Forelimb muscle (tissue), 1 donor: ENCODE data around the gene CFAP161. TPM values are rescaled to one million over a fixed set of nuclear protein-coding genes. Genes with fewer than 3 reads are reported as not detected.

ENCODE experiments used
- DNase-seq: peaks from one replicate; pipeline ENCODE4 v3.0.0-alpha.2; 2013; ENCODE audit warnings: low read depth
- polyA plus RNA-seq: library from polyadenylated mRNA; unstranded; fragments of 120-200 nt; gene quantifications from one replicate; pipeline ENCODE4 v1.2.1, GENCODE V29; 2013; ENCODE audit not compliant: insufficient read length

Gene CFAP161
- polyA plus RNA-seq, 1 donor = 0.37 TPM

DNA sequence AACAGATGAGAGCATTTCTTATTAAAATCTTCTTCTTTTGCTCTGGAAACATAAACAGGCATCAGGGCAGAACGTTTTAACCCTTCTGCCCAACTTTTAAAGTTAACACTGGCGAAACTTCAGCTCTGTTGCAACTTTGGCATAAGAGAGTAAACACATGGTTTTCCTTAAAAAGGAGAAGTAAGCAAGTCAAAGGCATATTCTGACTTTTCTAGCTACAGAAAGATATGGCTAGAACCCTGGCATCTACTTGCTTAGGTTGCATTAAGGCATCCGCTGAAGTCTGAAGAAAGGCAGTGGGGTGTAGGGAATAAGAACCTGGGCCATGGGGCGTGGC is 49.3 kb downstream of the CFAP161 start:
- DNase-seq = no peak

DNA sequence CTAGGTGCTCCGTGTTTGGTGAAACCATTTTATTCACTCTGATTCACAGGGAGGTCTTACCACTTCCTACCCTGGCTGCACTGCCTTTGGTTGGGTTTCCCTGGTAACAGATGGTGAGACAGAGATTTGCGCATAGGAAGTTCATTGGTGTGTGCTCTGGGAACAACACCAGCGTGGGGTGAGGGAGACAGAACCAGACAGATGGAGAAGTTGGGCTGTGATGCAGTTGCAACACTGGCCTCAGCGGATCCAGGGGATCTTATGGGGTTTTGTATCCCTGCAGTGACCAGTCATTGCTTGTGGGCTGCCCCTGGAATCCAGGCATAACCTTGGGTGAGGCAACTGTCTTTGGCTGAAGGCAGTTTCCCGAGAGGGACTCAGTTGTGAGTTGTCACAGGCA is 50.1 kb downstream of the CFAP161 start:
- DNase-seq = no peak

DNA sequence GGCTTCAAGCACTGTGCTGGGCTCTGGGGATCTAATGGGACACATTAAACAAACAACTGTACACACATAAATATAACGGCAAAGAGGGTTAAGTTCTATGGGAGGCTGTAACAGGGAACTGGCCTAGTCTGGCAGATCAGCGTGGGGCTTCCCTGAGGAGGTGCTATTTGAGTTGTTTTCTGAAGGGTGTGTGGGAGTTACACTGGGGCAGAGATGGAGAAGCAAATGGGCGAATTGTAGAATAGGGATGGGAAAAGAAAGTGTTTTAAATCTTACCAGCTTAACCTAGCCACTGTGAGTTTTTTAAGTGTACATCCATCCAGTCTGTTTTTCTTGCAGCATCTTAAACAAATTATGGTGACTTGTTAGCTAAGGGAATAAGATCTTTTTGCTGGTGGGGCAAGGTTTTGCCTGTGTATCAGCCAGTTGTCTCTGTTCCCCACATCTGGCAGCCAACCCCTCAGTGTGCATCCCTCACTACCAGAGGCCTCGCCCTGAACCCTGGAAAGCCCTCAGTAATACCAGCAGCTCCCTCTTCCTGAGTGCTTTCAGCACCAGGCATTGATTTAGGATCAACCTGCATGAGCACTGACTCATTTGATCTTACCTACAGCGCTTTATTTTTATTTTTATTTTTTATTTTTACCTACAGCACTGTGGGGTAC is 51.7 kb downstream of the CFAP161 start:
- DNase-seq = no peak

DNA sequence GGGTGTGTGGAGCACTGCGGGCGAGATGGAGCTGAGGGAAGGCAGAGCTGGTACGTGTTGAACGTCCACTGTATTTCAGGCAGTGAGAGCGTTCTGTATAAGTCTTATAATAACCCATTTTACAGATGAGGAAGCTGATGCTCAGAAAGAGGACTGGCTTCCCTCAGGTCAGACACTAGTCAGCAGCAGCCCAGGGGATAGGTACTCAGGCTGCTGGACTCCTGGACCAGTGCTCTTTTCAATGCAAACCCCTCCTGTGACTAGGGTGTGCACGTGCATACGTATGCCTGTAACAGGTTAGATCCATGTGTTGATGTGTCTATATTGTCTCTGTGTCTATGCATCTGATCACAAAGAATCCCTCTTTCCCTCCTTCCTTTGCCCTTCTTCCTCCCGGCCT is 54.3 kb downstream of the CFAP161 start:
- no peak for DNase-seq

DNA sequence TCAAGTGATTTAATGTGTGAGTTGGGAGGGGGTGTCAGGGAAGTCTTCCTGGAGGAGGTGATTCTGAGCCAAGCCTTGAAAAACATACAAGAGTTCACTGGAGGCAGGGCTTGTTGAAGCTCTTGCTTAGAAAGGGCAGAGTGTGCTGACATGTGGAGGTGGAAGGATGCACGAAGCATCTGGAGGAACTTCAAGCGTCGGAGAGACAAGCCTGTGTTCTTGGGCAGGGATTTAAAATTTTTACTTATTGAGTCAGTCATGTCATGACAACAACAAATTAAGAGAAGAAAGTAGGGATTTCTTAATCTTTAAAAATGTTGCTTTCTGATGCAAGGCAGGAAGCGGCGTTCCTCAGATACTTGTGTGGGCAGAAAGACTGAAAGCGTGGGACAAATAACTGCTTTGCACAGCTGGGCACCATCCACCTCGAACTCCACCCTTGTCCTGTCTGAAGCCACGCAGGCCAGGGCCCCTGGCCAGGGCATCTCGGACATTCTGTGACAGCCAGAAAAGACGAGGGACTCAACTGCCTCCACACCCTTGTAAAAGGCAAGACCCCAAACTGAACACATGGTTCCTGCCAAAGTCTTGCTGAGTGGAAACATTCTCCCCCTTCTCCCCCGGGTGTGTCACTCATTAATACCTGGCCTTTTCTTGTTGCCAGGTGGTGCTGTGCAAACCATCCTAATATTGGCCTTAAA is 55.7 kb downstream of the CFAP161 start:
- no peak for DNase-seq

DNA sequence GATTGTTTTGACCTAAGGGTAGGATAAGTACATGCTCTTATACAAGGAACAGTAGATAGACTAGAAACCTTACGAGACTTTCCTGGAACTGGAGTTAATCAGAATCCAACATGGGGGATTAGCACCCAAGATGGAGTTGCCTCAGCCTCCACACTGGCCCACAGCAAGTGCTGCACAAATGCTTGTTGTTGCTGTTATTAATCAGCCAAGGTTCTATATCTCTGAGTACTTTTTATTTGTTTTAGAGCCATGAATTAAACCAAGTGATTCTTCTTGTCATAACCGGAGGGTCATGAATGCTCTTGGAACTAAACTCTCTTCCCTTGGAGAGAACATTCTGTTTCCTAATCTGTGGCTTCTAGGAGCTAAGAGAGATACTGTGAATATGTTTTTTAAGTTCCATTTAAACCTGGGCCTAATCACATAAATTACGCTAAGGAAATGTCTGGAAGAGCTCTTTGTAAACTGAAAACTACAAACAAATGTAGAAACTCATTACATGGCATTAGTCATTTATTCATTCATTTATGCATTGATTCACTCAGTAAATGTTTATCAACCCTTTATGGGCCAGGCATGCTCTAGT is 56.9 kb downstream of the CFAP161 start:
- DNase-seq = no peak

DNA sequence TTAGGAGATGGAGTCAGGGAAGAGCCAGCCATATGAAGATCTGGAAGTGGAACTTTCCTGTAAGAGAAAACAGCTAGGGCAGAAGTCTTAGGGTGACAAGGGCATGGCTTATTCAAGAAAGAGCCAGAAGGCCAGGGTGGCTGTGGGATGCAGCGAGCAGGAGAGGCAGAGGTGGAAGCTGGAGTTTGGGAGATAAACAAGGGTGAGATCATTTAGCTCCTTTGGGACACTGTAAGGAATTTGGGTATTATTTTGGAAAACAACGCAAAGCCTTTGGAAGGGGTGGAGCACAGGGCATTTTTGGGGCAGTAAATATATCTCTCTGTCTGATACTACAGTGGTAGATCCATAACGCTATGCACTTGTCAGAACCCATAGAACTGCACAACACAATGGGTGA is 57.6 kb downstream of the CFAP161 start:
- DNase-seq = no peak

DNA sequence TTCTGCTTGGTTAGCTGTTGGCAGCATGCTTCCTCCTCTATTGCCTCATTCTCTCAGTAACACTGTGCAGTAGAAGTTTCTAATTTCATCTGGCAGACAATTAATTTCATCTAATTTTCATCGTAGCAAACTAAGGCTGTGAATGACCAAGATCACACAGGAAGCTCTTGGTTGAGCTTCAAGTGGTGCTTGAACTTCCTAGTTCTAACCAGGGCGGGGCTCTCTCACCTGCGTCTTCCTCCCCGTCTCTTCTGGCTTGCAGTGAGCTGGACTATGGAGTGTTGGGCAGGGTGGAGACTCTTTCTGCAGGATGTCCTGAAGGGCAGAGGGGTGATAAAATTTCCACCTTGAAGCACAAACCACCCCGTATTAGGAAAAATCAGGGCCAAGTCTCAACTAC is 60.7 kb downstream of the CFAP161 start:
- no peak for DNase-seq

DNA sequence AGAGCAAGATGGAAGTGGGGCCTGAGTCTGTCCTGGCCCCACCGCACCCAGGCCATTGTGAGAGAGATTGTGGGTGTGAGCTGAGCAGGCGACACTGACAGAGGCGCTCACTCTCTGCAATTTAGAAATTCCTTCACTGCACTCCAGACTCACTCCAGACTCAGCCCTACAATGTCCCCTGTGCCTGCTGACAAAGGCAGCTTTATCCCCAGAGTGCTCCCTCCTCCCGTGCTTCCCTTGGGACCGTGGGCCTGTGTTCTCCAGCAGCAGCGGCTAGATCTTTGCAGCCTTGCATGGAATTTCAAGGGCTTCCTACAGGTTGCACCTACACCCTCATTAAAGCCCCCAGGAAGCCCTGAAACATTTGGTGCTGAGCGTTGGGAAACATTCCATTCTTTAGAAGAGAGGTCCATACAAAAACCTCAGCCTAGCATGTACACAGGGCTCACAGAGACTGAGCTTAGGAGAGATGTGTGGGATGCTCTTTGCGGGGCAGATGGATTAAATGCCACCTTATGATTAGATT is 61.3 kb downstream of the CFAP161 start:
- DNase-seq = no peak

DNA sequence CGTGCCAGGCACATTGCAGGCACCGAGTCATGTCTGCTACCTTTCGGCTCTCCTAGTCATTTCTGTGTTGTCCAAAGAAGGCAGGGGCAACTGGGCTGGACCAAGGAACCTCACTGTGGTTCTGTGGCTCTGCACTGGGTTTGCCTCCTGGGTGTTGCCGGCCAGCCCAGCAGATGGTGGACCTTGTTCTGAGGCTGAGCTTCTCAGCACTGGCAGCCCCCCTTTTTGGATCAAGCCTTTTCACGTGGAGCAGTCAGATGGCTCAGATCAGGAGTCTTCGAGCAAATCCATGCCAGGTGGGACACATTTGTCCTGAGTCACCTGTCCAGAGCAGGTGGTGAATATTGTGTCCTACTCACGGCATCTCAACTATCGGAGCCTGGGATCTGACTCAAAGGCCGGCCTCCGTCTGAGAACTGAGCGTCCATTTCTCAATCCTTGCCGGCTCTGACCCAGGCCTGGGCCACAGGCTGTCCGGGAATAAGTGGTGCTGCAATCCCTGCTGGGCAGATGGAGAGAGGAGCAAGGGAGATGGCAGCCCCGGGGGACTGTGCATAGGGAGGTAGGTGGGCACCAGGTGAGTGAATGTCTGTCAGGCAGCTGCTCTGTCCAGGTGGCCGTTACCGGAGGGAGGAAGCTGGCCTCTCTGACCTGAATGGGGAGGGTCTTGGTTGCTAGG is 62.6 kb downstream of the CFAP161 start, which contains the start of gene IL16:
IL16 (plus strand) TSS at position 304 of the 679 bp plus-strand sequence. CDS start 28,521 bp downstream, outside the sequence.
- DNase-seq = no peak

DNA sequence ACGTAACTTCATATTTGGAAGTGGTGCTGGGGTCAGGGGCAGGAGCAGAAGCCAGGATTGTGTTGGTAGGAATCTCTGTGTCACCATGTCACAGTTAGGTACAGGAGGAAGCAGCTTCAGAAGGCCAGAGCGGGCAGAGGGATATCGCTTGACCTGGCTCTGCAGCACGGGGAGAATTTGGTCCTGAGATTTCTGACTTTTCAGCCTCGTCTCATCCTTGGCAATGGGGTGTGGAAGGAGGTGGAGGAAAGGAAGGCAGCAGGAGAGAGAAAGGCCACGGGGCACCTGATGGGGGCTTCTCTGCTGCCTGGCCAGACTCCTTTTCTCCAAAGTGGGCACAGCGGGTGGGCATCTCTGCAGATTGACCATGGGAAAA is 63.2 kb downstream of the CFAP161 start:
- DNase-seq = no peak

DNA sequence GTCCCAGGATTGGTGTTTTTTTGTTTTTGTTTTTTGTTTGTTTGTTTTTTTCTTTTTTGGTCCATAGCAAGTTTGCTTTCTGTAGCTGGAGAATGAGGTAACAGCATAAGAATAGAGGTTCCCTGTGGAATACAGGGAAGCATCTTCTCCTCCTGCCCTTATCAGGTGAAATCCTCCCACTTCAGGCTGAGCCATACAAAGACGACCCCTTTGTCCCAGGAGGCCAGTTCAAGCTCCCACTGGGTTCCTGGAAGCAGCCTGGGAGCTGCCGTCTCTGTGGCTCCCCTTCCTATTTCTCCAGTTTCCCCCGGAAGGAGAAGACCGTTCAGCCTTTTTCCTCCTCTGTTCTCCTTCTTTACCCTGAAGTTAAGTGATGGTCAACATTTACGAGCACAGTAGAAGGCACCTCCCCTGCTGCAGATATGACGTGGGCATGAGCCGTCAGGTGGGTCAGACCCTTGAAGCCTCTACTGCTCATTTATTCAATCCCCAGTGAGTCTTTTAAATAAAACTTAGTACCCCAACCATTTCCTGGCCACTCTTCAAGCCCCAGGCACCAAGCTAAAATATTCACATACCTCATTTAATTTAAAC is 63.7 kb downstream of the CFAP161 start:
- no peak for DNase-seq

Other genes with a start within 250 kb of the CFAP161 start
- gene MESD, start 144.5 kb upstream of the CFAP161 start, polyA plus RNA-seq = 18.7 TPM
- gene TLNRD1, start 133.3 kb upstream of the CFAP161 start, polyA plus RNA-seq = 14.0 TPM
- 6.6 TPM for gene IL16, start 62.6 kb downstream of the CFAP161 start, polyA plus RNA-seq
- 3.8 TPM for gene STARD5, start 189.9 kb downstream of the CFAP161 start, polyA plus RNA-seq
- gene TMC3, start 239.9 kb downstream of the CFAP161 start, polyA plus RNA-seq = 0.08 TPM